GM19099 (cell line): Measurements from ENCODE around the gene PIGZ.
A peak's percentile ranks its signal among the peaks of the same experiment; 100 is the strongest.

ENCODE experiments used
- POLR2A ChIP-seq: IDR thresholded peaks from 3 replicates; pipeline ENCODE4 v1.6.1; 2011; ENCODE audit warnings: low read depth; ENCODE audit not compliant: insufficient read length; ENCODE audit errors: extremely low read depth

Gene PIGZ

DNA sequence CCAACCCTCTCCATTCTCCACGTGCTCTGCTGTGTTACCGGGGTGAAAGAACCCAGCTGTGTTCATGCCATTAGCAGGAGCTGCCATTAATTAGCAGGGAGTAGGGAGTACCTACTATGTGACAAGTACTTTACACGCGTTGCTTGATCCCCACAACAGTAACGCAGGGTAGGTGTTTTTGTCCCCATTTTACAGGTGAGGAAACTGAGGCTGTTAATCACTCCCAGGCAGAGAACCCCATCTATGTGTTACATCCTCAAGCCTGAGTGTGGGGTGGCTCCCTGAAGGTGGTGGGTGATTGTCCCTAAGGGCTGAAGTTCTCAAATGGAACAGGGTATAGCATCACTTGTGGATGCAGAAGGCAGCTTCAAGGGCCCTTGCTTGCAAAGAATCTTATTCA lies 38.2 kb upstream of the PIGZ start:
- no peak for TF ChIP-seq POLR2A

DNA sequence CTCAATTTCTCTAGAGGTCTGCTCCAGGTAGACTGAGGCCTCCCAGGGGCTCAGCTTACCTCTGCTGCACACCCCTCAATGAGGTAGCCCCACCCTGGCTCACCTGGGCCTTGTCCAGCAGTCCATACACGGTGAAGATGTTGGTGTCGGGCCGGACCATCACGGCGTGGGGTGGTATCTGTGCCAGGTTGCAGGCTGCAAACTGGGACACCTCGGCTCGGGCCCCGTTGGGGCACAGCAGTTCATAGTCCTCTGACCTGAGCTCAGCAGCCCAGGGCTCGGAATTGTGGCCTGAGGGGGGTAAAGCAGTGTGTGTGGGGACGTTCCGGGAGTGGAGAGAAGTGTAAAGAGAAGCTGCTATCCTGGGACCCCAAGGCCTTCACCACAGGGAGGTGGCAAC lies 37.8 kb upstream of the PIGZ start:
- TF ChIP-seq POLR2A: no peak

DNA sequence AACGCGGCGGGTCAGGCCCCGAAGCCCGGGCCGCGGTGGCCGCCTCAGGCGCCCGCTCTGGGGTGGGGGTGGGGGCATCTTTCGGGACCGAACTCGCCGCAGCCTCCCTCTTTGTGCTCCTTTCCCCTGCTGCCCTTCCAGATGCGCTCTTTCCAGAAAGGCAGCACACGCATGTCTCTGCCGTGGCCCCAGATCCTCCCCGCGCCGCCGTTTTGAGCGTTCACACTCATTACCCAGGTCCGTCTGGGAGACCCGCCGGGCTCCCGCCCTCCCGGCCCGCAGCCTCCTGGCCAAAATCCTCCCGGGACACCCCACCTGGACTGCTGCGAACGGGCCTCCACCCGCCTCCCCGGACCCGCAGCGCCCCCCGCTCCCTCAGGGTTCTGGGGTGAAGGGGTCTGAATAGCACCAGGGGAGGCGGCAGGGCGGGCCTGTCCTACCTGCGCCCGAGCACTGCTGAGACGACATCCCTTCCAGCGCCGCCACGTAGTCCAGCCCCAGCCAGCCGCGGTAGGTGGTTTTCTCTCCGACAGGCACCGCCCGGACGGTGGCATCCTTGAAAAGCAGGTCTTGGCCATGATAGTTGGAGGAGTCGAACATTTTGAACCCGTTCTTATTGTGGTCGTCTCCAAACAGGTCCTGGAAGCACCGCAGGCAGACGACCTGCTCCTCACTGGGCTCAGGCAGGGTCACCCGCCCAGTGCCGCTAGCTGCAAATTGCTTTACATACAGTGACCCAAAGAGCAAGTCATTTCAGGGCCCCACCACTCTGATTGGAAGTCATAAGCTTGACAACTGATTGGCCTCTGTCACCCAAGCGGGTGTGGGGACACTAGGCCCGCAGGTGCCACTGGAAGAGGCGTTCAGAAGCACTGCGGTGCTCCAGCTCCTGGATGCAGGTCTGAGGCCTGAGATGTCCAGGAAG lies 35.1 kb upstream of the PIGZ start:
- peak; percentile 3 for TF ChIP-seq POLR2A

DNA sequence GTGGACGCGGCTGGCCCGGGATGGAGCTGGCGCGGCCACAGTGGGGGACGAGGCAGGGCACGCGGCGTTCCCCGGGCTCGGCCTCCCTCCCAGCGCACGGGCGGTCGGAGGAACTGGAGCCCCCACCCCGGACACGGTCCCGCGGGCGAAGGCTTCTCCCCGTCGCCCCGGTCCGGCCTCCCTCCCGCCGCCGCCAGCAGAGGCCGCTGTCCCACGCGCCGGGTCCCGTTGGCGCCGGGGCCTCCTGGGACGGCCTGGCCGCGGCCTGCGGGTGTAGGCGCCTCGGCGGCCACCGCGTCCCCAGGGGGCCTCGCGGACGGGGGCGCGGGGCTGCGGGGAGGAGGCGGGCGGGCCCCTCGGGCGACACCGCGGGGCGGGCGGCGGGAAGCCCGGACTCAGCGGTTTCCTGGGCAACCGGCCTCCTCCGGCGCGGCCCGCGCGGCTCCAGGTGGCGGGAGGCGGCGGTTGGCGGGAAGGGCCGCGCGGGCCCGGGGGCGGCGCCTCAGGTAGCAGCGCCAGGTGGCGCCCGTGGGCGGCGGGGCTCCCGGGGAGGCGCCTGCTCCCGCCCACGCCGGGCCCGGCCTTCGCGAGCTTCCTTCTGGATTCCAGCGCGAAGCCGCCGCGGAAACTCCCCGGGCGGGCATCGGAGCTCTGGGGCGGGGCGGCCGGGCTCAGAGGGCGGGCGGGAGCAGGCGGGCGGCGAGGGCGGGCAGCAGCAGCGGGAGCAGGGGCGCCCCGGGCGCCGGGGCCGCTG lies 34.2 kb upstream of the PIGZ start:
- peak; percentile 33 for TF ChIP-seq POLR2A

DNA sequence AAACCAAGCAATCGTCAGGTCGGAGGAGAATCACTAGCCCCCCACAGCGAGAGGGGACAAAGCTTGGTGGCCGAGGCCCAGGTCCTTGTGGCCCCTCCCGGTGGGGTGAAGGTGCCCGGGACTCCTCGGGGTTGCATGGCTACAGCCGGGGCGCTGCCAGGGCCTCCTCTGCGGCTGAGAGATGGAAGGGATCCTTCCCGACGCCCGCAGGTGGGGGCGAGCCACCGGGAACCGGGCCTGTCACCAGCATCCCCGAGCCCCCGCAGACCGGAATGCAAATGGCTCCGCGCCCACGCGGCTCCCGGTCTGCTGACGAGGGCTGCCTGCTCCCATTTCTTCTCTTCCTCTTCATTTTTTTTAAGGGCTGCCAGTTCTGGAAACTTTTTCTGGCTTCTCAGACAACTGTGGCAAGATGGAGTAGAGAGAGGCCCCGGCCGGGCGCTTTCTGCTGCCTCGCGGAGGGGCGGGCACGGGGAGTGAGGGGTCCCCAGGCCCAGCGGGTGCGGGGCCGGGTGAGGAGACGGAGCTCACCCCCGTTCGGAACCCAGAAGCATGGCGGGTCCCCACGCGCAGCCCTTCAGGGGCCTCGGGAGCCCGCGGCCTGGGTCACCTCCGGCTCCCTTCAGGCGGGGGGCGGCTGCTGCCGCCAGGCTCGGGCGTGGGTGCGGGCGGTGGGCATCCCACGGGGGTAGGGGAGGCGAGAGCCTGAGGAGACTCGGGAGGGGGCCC lies 33.5 kb upstream of the PIGZ start:
- TF ChIP-seq POLR2A: no peak

DNA sequence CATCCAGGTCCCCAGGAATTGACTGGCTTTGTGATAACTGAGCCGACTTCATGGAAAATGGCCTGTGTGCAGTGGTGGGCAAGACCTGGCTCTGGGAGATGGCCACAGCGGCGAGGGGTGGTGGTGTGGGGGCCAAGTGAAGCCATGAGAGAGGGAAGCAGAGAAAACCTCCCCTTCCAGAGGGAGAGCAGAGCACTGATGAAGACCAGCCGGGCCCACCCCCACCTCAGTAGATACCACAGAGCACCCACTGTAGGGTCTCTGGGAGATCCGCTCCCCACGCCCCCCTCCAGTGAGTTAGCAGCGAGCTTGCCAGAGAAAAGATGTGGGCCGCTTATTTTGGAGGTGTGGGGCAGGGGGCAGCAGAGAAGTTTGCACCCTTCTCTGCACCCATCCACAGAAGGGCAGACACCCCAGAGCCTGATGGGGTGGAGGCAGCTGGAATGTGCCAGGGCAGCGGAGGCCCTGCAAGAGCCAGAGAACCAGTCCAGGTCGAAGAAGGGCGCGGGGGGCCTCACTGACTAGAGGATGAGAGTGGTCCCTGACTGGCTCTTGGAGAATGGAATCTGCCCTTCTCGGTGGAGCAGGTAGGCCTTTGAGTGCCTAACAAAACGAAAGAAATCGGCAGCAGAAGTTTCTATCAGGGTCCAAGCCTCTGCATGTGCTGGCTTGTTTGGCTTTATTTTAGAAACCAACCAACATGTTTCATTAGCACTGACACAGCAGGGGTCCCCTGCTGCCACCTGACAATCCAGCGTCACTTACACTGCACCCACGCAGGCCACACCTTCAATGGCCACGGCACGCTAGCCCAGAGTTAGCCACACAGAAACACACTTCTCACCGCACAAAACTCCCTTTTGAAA lies 32.7 kb upstream of the PIGZ start:
- no peak for TF ChIP-seq POLR2A

DNA sequence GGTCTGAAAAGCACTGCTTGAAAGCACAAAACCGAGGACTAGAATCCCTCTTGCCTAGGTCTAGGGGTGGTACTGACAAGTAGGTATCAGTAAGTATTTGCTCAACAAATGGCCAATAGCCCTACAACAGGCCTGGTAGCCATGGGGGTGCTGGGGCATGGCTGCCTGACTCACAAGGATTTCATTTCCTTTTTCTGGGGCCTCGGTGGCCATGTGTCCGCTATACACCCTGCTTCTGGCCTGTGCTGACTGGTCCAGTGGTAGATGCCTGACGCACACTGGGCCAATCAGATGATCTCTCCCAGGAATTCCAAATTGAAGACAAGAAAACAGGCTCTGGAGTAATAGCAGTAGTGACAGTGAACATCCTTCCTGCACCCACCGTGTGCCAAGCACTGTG lies 31.6 kb upstream of the PIGZ start:
- no peak for TF ChIP-seq POLR2A

DNA sequence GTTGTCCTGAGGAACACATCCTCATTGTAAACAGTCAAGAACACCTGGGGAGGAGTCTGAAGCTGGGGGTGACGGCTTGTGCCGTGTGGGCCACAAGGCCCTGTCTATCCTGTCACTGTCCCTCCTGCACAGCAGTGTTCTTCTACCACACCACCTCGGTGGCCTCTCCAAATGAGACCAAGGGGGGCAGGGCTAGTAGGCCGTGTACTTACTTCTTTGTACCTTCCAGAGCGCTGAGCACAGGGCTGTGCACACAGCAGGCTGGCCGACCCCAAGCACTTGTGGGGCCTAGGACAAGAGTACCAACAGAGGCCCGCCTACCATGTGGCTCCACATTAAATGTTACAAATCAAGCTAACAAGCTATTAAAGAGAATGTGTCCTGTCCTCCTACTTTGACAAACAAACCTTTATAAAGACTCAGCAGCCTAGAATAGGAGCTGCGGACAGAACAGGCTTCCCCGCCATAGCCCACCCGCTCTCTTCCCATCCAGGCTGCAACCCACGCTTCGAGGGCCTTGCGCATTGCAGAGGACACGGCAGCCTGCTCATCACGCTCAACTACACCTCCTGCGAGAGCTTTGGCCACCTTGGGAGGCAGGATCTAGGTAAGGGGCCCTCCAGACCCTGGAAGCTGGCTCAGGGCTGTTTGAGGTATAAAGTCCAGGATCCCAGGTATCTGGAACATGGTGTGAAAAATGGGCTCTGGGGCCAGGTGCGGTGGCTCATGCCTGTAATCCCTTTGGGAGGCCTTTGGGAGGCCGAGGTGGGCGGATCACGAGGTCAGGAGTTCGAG lies 30.5 kb upstream of the PIGZ start:
- no peak for TF ChIP-seq POLR2A

DNA sequence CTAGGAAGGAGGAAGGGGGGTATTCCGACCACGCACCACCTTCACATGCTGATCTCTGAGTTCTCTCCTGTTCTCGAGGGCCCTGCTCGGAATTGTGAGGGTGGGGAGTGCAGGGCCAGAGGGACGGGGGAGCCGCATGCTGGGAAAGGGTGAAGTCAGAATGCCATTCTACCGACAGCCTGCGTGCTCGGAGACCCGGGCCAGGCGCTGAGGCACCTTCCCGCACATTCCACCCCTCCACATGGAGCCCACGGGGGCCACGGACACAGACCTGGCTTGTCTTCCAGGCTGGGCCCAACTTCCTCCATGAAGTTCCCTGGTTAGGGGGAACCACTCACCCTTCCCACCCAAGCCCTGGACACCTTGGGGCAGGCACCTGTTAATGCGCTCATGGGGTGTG lies 28.7 kb upstream of the PIGZ start:
- no peak for TF ChIP-seq POLR2A

DNA sequence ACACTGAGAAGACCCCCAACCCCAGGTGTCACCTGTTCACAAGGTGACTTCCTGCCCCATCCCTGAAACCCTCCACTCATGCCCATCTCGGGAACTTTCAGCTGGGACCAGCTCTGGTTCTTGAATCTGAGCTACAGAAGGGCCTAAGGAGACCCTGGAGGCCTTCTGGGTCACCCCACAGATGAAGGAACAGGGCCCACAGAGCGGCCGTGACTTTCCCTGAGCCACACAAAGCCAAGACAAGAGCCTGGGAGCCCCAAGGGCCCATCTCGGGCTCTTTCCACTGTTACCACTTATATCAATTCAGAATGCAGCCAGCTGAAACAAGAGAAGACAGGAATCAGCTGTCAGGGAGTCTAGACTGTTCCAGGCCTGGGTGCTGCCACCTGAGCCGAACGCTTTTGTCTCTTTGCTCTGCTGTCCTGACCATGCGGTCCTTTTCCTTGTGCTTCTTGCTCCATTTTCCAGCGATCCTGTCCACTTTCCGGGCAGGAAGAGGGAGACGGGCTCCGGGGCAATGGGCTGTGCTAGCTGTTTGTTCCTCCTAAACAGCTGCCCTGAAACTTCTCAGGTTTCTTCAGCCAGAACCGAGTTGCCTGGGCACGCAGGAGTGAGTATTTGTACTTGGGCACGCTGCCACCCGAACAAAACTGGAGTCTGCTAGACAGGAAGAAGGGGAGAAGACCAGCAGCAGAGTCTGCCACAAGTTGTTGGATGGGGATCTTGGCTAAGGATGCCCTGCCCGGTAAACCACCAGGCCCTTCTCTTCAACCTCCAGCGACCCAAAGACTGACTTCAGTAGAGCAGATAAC lies 28.0 kb upstream of the PIGZ start:
- TF ChIP-seq POLR2A: no peak

DNA sequence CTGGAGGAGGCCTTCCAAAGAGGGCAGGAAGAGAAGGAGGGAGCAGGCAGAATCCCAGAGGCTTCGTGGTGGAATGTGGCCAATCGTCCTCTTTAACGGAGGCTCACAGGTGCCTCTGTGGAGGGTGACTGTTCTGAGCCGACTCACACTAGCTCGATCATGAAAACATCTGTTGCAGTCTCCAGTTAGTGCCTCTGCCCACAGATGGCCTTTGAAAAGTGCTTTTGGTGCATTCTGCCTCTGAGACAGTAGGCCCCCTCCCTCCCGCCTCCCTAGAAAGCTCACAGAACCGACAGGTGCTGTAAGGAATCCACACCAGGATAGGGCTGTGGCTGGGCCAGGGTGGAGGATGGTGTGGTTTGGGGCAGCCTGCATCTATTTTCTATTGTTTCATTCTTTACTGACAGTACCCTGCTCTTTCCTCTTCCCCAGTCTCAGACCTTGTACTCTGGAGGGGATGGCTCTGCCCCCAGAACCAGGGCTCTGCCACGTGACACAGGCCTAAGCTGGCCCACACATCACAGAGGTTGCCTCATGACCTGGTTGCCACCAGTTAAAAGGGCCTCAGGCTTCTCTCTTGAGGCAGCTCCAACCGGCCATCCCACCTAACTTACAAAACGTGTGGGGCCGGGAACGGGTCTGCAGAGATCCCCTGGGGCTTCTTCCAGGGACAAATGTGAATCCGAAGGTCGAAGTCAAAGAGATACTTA lies 27.2 kb upstream of the PIGZ start:
- no peak for TF ChIP-seq POLR2A

DNA sequence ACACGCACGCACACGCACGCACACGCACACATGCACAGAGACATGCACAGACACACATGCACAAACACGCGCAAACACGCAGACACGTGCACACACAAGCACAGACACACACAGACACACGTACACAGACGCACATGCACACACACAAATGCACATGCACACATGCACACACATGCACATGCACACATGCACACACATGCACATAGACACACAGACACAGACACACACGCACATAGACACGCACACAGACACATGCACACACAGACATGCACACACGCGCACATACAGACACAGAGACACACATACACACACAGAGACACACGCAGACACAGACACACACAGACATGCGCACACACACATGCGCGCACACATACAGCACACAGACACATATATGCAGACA lies 26.4 kb upstream of the PIGZ start:
- TF ChIP-seq POLR2A: no peak
